Liver (tissue), 9 donors: Measurements from ENCODE around the gene VASP. TPM values are rescaled to one million over a fixed set of nuclear protein-coding genes. Genes with fewer than 3 reads are reported as not detected.

Experiments
- DNase-seq: peaks from one replicate; pipeline ENCODE4 v3.0.0-alpha.2; 2017; ENCODE audit warnings: low spot score
- H3K27ac ChIP-seq, 2 donors: one replicate each; pipeline ENCODE4 v1.7.0; 2013; ENCODE audit warnings: inconsistent platforms in 2 of 2, low read length in 2 of 2, control low read depth in 1 of 2, low read depth in 1 of 2, mild to moderate bottlenecking in 1 of 2
- H3K27me3 ChIP-seq, 4 donors: one replicate each; pipeline versions ENCODE4 v1.6.1 to v1.7.0; 2013; ENCODE audit warnings: low read length in 3 of 4, inconsistent platforms in 1 of 4, mild to moderate bottlenecking in 1 of 4, moderate library complexity in 1 of 4; ENCODE audit not compliant: control insufficient read depth in 4 of 4, insufficient read depth in 4 of 4
- H3K36me3 ChIP-seq, 4 donors: one replicate each; pipeline versions ENCODE4 v1.6.1 to v1.7.0; 2013; ENCODE audit warnings: low read length in 3 of 4, mild to moderate bottlenecking in 3 of 4, low read depth in 1 of 4, moderate library complexity in 1 of 4; ENCODE audit not compliant: control insufficient read depth in 4 of 4, insufficient read depth in 3 of 4
- H3K4me1 ChIP-seq, 4 donors: one replicate each; pipeline versions ENCODE4 v1.6.1 to v1.7.0; 2013; ENCODE audit warnings: low read length in 3 of 4, mild to moderate bottlenecking in 3 of 4, moderate library complexity in 1 of 4; ENCODE audit not compliant: control insufficient read depth in 4 of 4, insufficient read depth in 4 of 4
- H3K4me3 ChIP-seq, 3 donors: one replicate each; pipeline versions ENCODE4 v1.6.1 to v1.7.0; 2013; ENCODE audit warnings: low read length in 3 of 3, control low read depth in 1 of 3, low read depth in 1 of 3, mild to moderate bottlenecking in 1 of 3
- H3K9ac ChIP-seq, 2 donors: one replicate each; pipeline ENCODE4 v1.7.0; 2013; ENCODE audit warnings: low read length in 2 of 2, mild to moderate bottlenecking in 2 of 2, moderate library complexity in 2 of 2, control low read depth in 1 of 2, low read depth in 1 of 2
- H3K9me3 ChIP-seq, 4 donors: one replicate each; pipeline versions ENCODE4 v1.6.1 to v1.7.0; 2013; ENCODE audit warnings: low read length in 3 of 4; ENCODE audit not compliant: control insufficient read depth in 4 of 4
- ATF3 ChIP-seq: IDR thresholded peaks from 2 replicates; pipeline ENCODE4 v1.6.1; 2016; ENCODE audit warnings: antibody characterized with exemption
- EGR1 ChIP-seq, 2 donors: IDR thresholded peaks; 2 replicates each; pipeline ENCODE4 v1.6.1; 2016 to 2018; ENCODE audit warnings: antibody characterized with exemption in 2 of 2, low read depth in 2 of 2
- FOXA1 ChIP-seq: IDR thresholded peaks from 2 replicates; pipeline ENCODE4 v1.6.1; 2016; ENCODE audit warnings: antibody characterized with exemption
- FOXA2 ChIP-seq: IDR thresholded peaks from 2 replicates; pipeline ENCODE4 v1.6.1; 2016; ENCODE audit warnings: antibody characterized with exemption
- GABPA ChIP-seq, 2 donors: IDR thresholded peaks in 1 of 2; conservative IDR thresholded peaks in 1 of 2; 2 replicates each; pipeline ENCODE4 v1.6.1; 2016; ENCODE audit warnings: antibody characterized with exemption in 2 of 2, mild to moderate bottlenecking in 1 of 2, moderate library complexity in 1 of 2
- HNF4A ChIP-seq, 2 donors: conservative IDR thresholded peaks; 2 replicates each; pipeline ENCODE4 v1.6.1; 2016; ENCODE audit warnings: antibody characterized with exemption in 2 of 2, mild to moderate bottlenecking in 2 of 2
- HNF4G ChIP-seq: IDR thresholded peaks from 2 replicates; pipeline ENCODE4 v1.6.1; 2016; ENCODE audit warnings: antibody characterized with exemption
- JUND ChIP-seq, 2 donors: IDR thresholded peaks; 2 replicates each; pipeline ENCODE4 v1.6.1; 2016; ENCODE audit warnings: antibody characterized with exemption in 2 of 2
- MAX ChIP-seq: IDR thresholded peaks from 2 replicates; pipeline ENCODE4 v1.6.1; 2016; ENCODE audit warnings: antibody characterized with exemption
- RAD21 ChIP-seq, 2 donors: IDR thresholded peaks; 2 replicates each; pipeline ENCODE4 v1.6.1; 2016; ENCODE audit warnings: antibody characterized with exemption in 2 of 2, mild to moderate bottlenecking in 2 of 2
- RXRA ChIP-seq, 2 donors: IDR thresholded peaks; 2 replicates each; pipeline ENCODE4 v1.6.1; 2017 to 2018; ENCODE audit warnings: antibody characterized with exemption in 2 of 2, mild to moderate bottlenecking in 1 of 2
- SP1 ChIP-seq: IDR thresholded peaks from 2 replicates; pipeline ENCODE4 v1.6.1; 2018; ENCODE audit warnings: antibody characterized with exemption, mild to moderate bottlenecking
- TAF1 ChIP-seq: conservative IDR thresholded peaks from 2 replicates; pipeline ENCODE4 v1.6.1; 2016; ENCODE audit warnings: antibody characterized with exemption, mild to moderate bottlenecking
- YY1 ChIP-seq: IDR thresholded peaks from 2 replicates; pipeline ENCODE4 v1.6.1; 2016; ENCODE audit warnings: antibody characterized with exemption, mild to moderate bottlenecking
- ZBTB33 ChIP-seq: IDR thresholded peaks from 2 replicates; pipeline ENCODE4 v1.6.1; 2016; ENCODE audit warnings: antibody characterized with exemption
- whole genome bisulfite sequencing: extraction: QIAGEN DNeasy Blood & Tissue Kit; methylation state at CpG from one replicate; pipeline ENCODE4 v1.1.7; 2013; 5-methylcytosine and 5-hydroxymethylcytosine counted together
- polyA plus RNA-seq, 2 donors: library from polyadenylated mRNA; stranded (reverse) in 1 of 2; unstranded in 1 of 2; fragments of 200-250 nt in 1 of 2; fragments of >200 nt in 1 of 2; fragmentation: Nextera tagmentation in 1 of 2; extraction: Ambion mirVana in 1 of 2; gene quantifications; one replicate each; pipeline versions ENCODE4 v1.2.1 to v1.2.3, GENCODE V29; 2013 to 2015
- total RNA-seq, 2 donors: library from RNA; depleted of rRNA; stranded (reverse); fragments of >200 nt; gene quantifications; one replicate each; pipeline ENCODE4 v1.2.3, GENCODE V29; 2014
- TF ChIP-seq, protein P1 (sequence below): IDR thresholded peaks from 2 replicates; pipeline ENCODE4 v1.6.1; 2016; ENCODE audit warnings: antibody characterized with exemption, mild to moderate bottlenecking
- TF ChIP-seq, protein P2 (sequence below): fragments of 150-350 bp; IDR thresholded peaks from 2 replicates; pipeline ENCODE4 v1.5.1; 2017; ENCODE audit warnings: improper control_type of control experiment, low read depth, low read length; ENCODE audit not compliant: missing input control
- donor health status: healthy.
- donor health status: healthy.
- donor health status: healthy.
- donor health status: healthy.
- donor health status: healthy.

Gene VASP
- total and polyA plus RNA-seq, 4 donors: 7.3 to 29.1 (median 22.7) TPM

GRCh38 chr19:45560686-45561085 lies 53.4 kb downstream of the VASP start:
- Histone ChIP-seq H3K27me3 (no peaks in the 10 kb centered on the region), H3K36me3 (no peaks in the 10 kb centered on the region), H3K9ac (no peak overlapping the region), H3K4me1 (no peaks in the 10 kb centered on the region), H3K27ac (no peak overlapping the region), H3K9me3 (no peaks in the 10 kb centered on the region), H3K4me3 (no peak overlapping the region)
- WGBS: 87% methylated on average over 11 of the region's 11 CpGs
- TF ChIP-seq ATF3: no peak
- no peak for TF ChIP-seq JUND (IDR thresholded peaks at IDR 0.05)
- TF ChIP-seq RAD21 (IDR thresholded peaks at IDR 0.05): no peak
- no peak for TF ChIP-seq RXRA (IDR thresholded peaks at IDR 0.05)
- DNase-seq: no peak

DNA sequence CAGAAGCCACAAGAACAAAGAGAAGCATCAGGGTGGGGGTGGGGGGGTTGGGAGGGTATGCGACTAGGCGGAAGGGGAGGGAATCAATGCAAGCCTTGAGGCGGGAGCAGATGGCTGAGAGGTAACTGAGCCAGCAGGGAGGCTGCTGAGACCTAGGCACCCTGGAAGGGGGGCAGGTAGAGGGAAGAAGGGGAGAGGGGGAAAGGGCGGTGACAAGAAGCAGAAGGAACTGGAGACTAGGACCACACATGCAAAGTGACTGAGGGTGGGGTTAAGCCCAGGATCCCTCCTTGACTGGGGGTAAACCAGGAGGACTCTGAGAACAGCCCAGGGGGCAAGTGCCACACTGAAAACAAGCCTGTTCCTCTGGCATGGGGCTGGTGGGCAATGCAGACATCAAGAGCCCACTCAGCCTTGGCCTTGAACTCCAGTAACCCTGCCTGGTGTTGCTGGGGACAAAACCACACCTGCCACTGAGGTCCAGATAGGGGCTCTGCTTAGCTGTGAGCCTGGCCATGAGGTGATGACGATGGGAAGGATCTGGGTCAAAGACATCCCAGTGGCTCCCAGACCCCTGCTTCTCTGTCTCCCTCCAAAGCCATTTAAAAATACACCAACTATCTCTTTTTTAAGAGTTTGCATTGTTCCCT lies 57.0 kb downstream of the VASP start:
- peaks cover 0 to 7% (median 3%) of the 10 kb centered on the region in 4 donors for H3K4me1 ChIP-seq
- 86% methylated on average over 5 of the region's 5 CpGs for WGBS

More for the DNA sequence above, 57.0 kb downstream of the VASP start:
- no peak for TF ChIP-seq GABPA (IDR thresholded peaks at IDR 0.05 in 1 of 2, conservative IDR thresholded peaks at IDR 0.05 in 1 of 2)
- no peak for TF ChIP-seq SP1
- TF ChIP-seq YY1: no peak
- no peak for TF ChIP-seq MAX
- no peak for TF ChIP-seq JUND (IDR thresholded peaks at IDR 0.05)
- no peak for TF ChIP-seq ATF3
- TF ChIP-seq, protein P1, sequence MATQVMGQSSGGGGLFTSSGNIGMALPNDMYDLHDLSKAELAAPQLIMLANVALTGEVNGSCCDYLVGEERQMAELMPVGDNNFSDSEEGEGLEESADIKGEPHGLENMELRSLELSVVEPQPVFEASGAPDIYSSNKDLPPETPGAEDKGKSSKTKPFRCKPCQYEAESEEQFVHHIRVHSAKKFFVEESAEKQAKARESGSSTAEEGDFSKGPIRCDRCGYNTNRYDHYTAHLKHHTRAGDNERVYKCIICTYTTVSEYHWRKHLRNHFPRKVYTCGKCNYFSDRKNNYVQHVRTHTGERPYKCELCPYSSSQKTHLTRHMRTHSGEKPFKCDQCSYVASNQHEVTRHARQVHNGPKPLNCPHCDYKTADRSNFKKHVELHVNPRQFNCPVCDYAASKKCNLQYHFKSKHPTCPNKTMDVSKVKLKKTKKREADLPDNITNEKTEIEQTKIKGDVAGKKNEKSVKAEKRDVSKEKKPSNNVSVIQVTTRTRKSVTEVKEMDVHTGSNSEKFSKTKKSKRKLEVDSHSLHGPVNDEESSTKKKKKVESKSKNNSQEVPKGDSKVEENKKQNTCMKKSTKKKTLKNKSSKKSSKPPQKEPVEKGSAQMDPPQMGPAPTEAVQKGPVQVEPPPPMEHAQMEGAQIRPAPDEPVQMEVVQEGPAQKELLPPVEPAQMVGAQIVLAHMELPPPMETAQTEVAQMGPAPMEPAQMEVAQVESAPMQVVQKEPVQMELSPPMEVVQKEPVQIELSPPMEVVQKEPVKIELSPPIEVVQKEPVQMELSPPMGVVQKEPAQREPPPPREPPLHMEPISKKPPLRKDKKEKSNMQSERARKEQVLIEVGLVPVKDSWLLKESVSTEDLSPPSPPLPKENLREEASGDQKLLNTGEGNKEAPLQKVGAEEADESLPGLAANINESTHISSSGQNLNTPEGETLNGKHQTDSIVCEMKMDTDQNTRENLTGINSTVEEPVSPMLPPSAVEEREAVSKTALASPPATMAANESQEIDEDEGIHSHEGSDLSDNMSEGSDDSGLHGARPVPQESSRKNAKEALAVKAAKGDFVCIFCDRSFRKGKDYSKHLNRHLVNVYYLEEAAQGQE: no peak
- TF ChIP-seq HNF4G: no peak
- TF ChIP-seq HNF4A (conservative IDR thresholded peaks at IDR 0.05): no peak
- no peak for TF ChIP-seq RXRA (IDR thresholded peaks at IDR 0.05)
- no peak for TF ChIP-seq TAF1
- no peak for TF ChIP-seq FOXA2
- TF ChIP-seq ZBTB33: no peak
- TF ChIP-seq, protein P2, sequence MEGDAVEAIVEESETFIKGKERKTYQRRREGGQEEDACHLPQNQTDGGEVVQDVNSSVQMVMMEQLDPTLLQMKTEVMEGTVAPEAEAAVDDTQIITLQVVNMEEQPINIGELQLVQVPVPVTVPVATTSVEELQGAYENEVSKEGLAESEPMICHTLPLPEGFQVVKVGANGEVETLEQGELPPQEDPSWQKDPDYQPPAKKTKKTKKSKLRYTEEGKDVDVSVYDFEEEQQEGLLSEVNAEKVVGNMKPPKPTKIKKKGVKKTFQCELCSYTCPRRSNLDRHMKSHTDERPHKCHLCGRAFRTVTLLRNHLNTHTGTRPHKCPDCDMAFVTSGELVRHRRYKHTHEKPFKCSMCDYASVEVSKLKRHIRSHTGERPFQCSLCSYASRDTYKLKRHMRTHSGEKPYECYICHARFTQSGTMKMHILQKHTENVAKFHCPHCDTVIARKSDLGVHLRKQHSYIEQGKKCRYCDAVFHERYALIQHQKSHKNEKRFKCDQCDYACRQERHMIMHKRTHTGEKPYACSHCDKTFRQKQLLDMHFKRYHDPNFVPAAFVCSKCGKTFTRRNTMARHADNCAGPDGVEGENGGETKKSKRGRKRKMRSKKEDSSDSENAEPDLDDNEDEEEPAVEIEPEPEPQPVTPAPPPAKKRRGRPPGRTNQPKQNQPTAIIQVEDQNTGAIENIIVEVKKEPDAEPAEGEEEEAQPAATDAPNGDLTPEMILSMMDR: no peak
- TF ChIP-seq RAD21 (IDR thresholded peaks at IDR 0.05): no peak
- TF ChIP-seq FOXA1: no peak
- no peak for TF ChIP-seq EGR1 (IDR thresholded peaks at IDR 0.05; ENCODE audit: low read depth in 2 of 2)
- no peak overlapping the region for H3K27ac ChIP-seq
- H3K9me3 ChIP-seq: no peaks in the 10 kb centered on the region
- no peak for DNase-seq
- H3K27me3 ChIP-seq: no peaks in the 10 kb centered on the region
- no peak overlapping the region for H3K9ac ChIP-seq
- no peak overlapping the region for H3K4me3 ChIP-seq
- H3K36me3 ChIP-seq: no peaks in the 10 kb centered on the region
